HG03378 (cell line): ENCODE measurements around the gene CRACR2A.

Experiments
- ATAC-seq: cut with Tn5 transposase; IDR thresholded peaks from one replicate; pipeline ENCODE4 v1.9.1; 2021; ENCODE audit warnings: mild to moderate bottlenecking, moderate library complexity; ENCODE audit not compliant: unreplicated experiment

The CRACR2A gene

DNA sequence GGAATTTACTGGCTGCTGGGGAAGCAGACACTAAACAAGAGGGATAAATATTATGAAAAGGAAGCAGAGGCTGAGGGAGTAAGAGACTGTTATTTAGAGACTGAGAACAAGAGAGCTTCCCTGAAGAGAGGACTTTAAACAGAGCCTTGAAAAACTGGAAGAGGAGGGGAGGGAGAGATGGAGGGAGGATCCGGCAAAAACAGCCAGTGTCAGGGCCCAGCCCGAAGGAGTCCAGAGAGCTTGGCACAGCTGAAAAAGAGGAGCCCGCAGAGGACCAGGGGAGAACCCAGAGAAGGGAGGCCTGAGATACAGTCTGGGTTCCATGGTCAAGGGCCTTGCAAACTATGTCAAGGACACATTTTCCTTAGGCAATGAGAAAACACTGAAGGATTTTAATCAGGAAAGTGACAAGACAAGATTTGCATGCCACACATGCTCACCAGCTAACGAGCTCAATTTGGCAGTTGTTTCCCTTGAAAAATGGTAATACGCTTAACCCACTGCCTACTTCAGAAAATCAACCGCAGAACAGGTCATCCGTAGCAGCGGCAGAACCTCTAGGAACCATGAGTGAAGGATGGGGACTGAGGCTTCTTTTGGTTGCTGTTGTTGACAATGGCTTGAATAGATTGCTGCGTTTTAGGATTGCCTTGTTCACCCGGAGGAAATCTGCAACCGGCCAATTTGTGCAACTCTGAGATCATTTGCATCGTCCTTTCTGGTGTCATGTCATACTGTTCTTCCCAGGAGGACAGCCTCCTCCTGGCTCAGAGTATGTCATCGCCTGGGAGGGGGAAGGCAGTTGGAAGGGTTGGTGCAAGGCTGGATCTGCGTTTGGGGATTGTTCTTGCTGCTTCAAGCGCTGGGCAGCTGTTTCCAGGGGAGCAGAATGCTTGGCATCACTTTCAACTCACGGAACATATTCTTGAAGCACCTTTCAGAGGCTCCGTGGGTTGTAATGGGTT lies 153.7 kb downstream of the CRACR2A start:
- no peak for ATAC-seq

DNA sequence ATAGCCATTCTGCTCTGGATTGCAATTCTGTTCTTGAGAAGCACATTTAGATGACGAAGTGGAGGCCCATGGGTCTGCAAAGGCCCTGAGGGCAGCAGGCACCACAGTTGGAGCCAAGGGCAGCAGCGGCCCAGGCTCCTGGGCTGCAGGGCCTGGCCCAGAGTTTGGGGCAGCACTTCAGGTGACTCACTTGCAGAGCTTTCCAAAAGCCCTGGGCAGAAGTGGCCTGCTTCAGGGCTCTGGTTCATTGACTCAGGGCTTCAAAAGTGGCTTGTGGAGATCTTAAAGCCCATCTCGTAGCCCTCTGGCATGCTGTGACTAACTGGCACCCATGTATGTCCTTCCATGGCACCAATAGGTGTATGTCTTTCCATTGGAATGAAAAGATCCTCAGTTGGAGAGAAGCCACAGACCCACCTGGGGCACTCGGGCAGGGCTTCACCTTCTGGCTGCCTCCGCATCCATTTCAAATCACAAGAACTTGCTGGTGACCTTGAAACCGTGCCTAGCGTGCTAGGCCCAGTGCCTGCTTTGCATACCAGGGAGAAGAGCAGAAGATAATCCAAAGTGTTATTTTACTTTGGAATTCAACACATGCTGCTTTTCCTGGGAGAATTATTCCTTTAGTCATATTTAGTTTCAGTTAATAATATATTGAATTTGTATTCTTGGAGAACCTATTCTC lies 155.2 kb downstream of the CRACR2A start:
- ATAC-seq: no peak

DNA sequence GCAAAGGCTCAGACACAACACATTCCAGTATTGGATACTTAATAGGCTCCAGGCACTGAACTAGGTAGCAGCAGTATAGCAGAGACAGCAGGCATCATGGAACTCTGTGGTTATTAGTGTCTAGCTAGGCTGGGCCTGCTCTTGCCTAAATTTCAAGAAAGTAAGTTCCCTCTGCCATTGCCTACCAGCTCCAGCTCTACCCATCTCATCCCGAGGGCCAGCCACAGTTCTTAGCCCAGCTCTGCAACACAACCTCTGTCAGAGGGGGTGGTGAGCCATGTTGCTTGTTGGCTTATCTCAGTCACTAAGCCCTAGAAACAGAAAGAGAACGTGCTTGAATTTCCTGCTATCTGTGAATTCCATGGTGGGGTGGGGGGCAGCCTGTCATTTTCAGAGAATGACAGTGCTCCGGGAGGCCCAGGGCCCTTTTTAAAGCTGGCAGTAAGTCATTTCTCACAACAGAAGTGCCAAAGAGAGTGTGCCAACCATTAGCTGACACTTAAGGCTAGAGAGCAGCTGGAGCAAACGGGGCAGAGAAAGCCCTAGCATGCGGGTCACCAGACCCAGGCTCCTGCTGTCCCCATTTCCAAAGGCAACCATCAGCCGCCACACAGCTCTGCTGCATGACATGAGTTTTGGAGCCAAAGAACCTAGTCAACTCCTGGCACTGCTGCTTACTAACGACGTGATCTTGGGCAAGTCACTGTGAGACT lies 156.1 kb downstream of the CRACR2A start:
- no peak for ATAC-seq

DNA sequence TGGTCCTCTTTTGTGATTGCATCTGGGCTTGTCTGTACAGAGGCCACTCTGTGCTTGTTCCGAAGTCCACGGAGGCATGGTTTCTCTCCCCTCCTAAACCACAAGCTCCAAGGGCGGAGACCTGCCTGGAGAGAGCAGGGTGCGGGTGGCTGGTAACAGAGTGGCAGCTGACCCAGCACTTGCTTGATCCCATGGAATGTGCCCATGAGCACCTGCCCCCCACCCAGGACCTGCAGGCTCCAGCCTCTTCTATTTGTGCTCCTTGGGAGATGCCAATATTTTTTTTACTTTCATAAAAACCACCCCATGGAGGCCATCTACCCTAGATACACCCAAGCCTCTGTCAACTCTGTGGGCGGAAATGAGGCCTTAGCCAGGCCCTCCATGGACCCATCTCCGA lies 157.2 kb downstream of the CRACR2A start:
- ATAC-seq: no peak

DNA sequence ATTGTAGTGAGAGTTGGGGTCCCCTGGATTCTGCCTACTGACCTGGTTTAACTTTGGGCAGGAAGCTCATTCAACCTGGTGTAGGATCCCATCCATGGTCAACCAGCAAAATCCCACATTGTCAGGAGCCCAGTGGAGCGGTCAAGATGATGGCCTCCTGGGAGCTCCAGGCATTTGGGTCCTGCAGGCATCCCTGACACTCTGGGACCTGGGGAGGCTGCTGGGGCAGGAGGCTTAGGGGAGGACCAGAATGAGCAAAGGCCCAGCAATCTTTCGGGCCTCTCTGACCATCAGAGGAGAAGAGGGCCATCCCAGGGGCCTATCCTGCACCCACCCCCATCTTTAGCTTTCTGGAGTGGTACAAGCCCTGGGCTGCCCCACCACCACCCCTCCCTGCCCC lies 157.9 kb downstream of the CRACR2A start:
- ATAC-seq: no peak

DNA sequence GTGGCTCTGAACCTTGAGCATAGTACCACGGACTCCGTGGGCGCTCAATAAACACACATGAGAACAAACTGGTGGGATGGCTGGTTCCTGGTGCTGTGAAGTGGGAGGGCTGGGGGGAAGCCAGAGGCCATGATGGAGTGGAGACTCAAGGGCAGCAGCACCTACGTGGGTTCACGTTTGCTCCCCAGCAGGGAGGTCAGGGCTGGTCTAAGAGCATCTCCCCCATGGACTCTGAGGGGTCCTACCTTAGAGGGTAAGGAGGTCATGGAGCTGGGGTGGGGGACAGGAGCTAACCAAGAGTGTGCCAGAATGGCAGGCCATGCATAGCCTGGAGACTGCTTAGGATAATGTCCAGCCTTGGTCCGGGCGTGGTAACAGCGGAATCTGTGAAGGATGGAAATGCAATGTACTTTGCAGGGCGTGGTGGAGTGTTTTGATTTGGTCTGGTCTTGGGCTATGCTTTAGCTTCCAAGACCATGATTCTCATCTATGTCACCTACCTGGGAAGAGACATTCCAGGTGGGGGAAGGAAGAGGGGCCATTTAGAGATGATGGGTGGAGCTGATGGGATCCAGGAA lies 158.9 kb downstream of the CRACR2A start:
- ATAC-seq: no peak

DNA sequence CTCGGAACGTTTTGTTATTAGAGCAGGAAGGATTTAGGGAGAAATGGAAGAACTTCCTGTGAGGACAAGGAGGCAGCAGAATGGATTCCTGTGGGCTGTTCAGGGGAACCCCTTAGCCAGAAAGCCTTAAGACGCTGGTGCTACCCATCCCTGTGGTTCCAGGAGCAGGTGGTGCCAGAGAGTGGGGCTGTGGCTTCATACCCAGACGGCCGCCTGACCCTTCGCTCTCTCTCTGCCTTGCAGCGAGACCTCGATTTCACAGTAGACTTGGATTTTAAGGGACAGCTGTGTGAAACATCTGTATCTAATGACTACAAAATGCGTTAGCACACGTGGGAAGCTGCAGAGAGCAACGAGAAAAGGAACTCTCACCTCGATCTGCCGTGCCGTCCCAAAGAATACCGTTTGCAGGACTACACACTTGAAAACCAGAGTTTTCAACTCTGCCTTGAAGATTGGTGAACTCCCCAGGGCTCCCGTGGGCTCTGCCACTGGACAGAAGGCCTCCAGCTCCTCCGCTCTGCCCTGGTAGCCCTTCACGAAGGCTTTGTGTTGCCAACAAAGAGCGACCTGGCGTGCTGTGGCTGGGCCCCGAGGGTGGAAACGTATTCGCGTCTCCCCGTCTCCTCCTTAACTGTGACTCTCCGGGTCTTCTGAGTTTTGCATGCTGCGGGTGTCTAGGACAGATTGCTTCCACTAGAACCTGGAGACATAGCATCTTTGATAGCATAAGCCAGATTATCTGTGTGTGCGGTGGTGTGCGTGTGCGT lies 159.9 kb downstream of the CRACR2A start:
- ATAC-seq: no peak

DNA sequence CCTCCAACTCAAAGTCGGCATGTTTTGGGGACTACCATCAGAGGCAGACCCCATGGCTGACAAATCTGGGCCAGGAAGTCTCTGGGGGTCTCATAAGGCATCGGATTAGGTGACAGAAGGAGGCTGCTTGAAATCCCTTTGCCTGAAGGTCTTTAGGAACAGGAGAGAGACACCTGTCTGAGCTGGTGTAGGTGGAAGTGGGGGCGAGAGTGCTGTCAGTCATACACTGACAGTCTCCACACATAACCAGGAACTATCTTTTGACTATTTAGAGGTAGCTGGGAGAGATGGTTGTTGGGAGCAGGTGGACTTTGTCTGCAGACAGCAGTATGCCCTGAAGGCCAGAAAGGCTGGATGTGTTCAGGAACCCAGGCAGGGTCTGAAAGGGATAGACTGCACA lies 163.2 kb downstream of the CRACR2A start:
- ATAC-seq: no peak

DNA sequence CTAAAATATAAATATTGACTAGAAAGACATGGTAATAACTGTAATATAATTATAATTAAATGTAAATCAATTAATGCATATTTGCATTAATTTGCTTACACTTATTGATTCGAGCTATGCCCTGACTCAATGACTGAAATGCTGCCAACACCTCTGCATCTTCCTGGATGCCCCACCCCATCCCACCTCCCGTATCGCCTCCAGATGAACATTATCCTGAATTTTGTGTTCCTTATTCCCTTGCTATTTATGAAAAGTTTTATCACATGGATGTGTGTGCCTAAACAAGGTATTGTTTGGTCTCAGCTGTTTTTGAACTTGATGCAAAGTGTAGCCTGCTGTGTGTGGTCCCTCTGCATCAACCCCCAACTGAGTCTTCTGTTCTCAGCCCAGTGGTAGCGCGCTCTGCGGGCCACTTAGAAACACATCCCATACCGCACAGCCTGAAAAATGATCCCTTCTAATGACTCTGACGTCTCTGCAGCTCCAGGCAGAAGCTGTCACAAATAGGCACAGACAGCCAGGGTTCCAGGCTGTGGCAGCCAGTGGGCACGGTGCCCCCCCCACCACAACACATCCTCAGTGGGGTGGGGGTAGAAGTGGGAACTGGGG lies 165.4 kb downstream of the CRACR2A start:
- no peak for ATAC-seq

DNA sequence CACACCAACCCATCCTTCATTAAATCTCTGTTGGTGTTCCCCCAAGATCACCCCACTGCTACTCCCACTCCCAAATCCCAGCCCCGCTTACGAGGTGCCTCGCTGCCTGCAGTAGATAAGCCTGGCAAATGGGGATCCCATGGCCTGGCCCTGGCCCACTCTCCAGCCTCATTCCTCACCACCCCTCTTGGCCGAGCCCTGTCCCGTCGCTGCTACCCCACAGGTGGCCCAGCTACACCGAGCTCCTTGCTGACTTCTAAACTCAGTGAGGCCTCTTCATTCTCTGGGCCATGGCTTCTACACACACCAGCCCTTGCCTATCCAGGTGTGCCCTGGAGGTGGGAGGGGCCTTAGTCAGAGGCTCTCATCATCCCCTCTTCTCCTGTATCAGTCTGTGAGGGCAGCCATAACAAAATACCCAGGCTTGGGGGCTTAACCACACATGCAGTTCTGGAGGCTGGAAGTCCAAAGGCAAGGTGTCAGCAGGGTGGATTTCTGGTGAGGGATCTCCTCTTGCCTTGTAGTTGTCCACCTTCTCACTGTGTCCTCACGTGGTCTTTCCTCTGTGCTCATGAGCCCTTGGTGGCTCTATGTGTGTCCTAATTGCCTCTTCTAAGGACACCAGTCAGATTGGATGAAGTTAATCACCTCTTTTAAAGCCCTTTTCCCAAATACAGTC lies 169.1 kb downstream of the CRACR2A start:
- no peak for ATAC-seq

DNA sequence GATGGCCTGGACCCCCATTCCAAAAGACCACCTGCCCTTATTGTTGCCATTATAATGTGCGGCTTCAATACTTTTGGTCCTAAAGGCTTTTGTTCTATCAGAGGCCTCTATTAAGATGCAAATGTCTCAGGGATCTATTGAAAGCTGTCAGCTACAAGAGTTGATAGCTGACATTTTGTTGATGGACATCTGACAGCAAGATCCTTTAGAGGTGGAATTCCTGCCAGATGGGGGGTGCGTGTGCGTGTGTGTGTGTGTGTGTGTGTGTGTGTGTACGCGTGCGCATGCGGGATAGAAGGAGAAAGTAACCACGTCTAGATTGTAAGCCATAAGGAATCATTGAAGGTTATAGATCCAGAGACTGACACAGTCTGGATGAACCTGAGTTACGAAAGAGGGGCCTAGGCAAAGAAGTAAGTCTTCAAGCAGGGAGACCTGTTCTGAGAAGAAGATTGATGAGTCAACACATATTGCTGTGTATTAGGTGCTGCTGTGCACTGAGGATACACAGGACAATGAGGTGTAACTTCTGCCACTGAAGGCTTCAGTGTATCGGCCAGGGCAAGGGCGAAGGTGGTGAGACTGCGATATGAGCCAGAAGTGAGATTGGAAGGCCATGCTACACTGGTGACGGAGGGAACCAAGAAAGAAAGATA lies 172.7 kb downstream of the CRACR2A start:
- ATAC-seq: no peak

DNA sequence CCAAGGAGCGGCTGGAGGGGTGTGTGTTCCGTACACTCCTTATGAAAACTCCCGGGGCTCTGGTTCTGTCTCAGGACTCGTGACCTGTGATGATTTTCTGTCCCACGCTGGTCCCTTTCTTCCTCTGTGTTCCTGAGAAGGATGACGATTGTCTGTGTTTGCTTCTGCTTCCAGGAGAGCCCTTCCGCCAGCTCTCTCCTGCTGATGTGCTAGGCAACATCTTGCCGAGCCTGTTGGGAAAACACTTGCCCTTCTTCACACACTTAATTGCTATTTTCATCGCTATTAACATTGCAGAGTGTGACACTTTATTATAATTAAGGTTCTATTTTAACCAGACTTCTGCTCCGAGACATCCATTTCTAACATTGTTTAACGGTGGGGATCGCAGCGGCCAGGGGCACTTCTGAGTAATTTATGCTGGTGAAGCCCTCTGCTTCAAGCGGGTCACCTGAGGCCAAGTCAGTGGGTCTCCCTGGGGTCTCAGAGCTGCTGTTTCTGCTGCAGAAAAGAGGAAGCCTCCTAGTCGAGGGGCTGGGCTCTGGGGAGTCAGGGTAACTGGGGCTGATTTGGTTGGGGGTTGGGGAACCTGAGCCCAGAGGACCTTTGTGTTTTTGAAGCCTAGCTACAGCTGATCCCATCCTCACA lies 173.3 kb downstream of the CRACR2A start:
- no peak for ATAC-seq

DNA sequence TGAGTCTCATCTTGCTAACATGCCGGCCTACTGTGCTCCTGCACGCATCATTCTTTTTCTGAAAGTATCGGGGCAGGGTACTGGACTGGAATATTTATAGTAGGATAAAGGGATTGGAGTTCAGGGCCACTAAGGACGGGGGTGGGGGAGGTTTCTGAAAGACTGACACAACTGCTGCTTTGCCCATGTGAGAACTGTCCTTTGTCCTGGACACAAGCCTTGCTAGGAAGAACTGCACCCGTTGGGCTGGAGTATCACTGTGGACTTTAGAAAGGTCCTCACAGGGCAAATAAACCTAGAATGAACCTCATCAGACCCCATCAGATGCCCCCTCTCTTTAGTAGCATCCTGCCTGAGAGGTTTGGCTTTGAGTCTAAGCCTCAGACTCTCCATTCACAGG lies 174.4 kb downstream of the CRACR2A start:
- ATAC-seq: no peak

DNA sequence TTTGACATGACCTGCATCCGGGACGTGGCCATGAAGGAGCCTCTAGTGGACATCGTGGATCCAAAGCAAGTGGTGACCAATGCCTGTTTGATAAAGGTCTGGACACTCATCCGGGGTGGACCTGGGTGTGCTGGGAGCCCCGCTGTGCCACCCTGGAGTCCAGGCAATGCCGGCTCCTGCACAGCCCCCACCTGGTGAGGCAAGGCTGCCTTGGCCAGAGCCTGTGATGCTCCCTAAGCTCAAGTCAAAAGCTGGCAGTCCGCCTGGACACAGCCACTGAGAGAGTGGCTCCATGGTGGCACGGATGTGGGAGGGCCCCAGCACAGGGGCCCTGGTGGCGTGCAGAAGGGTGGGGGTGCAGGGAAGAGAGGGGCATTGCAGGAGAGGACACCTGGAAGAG lies 176.0 kb downstream of the CRACR2A start:
- no peak for ATAC-seq

DNA sequence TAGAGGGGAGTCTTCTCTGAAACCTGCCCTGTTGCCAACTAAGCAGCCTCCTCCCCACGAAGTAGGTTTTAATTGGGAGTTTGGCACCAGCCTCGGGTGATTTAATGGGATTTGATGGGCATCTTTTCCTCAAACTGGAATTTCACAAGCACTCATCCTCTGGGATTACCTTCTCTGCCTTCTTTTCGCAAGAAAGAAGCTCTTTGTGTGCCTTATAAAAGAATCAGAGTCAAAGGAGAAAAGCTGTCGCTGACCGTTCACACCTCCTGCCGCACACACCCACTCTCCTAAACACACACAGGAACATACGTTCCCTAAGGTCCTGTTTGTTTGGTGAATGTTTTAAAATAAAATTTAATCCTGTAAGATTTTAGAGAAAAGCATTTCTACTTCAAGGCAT lies 177.9 kb downstream of the CRACR2A start:
- ATAC-seq: no peak

DNA sequence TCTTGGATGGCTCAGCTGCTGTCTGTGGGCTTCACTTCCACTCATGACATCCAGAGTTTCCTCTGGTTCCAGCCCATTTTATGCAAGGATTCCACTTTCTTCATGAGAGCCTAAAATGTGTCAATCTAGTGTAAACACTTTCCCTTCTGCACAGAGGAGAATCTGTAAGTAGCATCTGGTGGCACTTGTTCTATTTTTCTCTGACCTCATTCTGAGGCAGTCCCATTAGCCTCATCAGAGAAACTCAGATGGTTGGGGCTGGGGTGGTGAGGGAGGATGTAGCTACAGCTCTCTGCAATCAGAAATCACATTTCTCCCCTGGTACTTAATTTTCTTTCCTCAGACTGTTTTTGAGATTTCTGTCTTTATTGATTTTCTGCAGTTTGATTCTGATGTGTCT lies 180.3 kb downstream of the CRACR2A start:
- ATAC-seq: no peak

DNA sequence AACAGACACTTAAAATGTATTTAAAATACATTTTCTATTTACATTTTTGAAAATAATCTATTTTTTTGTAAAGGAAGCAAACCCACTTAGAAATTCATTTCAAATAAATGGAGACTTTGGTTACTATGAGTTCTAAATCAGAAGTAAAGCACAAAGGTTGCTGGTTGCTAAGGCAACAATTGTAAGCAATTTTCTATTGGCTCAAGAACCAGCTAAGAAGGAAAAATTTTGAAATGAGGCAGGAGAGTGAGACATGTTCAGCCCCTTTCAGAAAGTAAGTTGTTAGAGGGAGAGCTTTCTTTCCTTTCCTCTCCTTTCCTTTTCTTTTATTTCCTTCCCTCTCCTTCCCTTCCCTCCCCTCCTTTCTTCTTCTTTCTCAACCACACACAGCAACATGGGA lies 181.2 kb downstream of the CRACR2A start:
- no peak for ATAC-seq

DNA sequence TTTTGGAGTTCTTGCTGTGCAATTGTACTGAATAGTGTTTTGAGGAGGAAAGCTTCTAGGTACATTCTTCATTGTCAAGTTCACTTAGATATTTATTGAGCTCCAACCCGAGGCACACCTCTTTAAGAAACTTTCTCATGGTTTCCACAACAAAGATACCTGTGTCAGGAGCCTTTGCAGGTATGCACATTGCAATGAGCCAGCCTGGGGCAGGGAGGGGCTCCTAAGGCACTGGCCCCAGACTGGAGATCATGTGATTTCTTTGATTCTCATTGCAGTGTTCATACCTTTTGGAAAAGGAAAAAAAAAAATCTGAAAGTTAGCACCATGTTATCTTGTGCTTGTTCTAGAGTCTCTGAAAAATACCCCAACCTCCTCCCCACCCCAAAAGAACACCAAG lies 181.6 kb downstream of the CRACR2A start:
- no peak for ATAC-seq

DNA sequence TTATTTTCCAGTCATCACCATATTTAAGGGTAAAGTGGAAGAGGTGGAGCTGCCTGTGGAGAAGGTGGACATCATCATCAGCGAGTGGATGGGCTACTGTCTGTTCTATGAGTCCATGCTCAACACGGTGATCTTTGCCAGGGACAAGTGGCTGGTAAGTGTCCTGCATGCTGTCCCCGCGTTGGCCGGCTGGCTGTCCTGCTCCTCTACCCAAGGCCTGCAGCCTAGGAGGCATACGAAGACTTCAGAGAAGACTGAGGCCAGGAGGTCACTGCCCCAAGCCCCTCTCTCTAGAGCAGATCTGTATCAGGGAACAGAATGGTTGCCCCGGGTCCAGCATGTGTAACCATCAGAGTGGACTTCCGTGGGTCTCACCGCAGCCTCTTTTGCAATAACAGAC lies 184.2 kb downstream of the CRACR2A start:
- no peak for ATAC-seq
